BLaER1 treated with 17β-estradiol and CSF1 and Interleukin-3, amounts not matched to agents 10 nM and 100 nM (cell line): ENCODE data around the gene COPS3.
"Not testable (repeated sequence)": the region's sequence is repeated elsewhere in the genome, so short reads cannot be mapped to it uniquely, and the experiment has no call there.

Source experiments
- H3K27ac ChIP-seq, 11 experiments: shearing (Covaris generic); formaldehyde crosslinking; 2 replicates each; pipeline ENCODE4 v1.8.1; 2022
- H3K27me3 ChIP-seq, 11 experiments: shearing (Covaris generic); formaldehyde crosslinking; 2 replicates each; pipeline ENCODE4 v1.8.1; 2022
- H3K36me3 ChIP-seq, 11 experiments: shearing (Covaris generic); formaldehyde crosslinking; 2 replicates each; pipeline ENCODE4 v1.8.1; 2022
- H3K4me1 ChIP-seq, 10 experiments: shearing (Covaris generic); formaldehyde crosslinking; 2 replicates each; pipeline ENCODE4 v1.8.1; 2022
- H3K4me2 ChIP-seq, 11 experiments: shearing (Covaris generic); formaldehyde crosslinking; 2 replicates each; pipeline ENCODE4 v1.8.1; 2022
- H3K4me3 ChIP-seq, 10 experiments: shearing (Covaris generic); formaldehyde crosslinking; 2 replicates each; pipeline ENCODE4 v1.8.1; 2022
- H3K9ac ChIP-seq, 11 experiments: shearing (Covaris generic); formaldehyde crosslinking; 2 replicates each; pipeline ENCODE4 v1.8.1; 2022
- H3K9me3 ChIP-seq, 11 experiments: shearing (Covaris generic); formaldehyde crosslinking; replicated peaks in 1 of 11; 2 replicates each; pipeline ENCODE4 v1.8.1; 2022
- H4K20me1 ChIP-seq, 11 experiments: shearing (Covaris generic); formaldehyde crosslinking; 2 replicates each; pipeline ENCODE4 v1.8.1; 2022
- Cebpa-rat ChIP-seq, 11 experiments: shearing (Covaris generic); IDR thresholded peaks; 2 replicates each; pipeline ENCODE4 v1.8.1; 2022

Gene COPS3

DNA sequence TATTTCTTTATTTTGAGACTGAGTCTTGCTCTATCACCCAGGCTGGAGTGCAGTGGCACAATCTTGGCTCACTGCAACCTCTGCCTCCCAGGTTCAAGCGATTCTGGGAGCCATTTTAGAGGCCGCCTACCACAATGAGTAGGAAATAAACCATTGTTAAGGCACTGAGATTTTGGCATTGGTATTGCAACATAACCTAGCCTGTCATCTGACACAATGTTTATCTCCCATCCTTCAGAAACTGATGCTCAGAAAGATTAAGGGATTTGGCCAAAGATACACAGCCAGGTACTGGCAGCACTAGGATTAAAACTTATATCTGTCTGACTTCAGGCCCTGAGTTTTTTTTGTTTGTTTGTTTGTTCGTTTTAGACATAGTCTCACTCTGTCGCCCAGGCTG is 8.0 kb upstream of the COPS3 start:
- Histone ChIP-seq H4K20me1 (no peaks in the 10 kb centered on the region), H3K36me3 (no peaks in the 10 kb centered on the region)
- peak in 2 of 11 experiments; percentile 6 to 39; a peak in 2 of 22 replicates for TF ChIP-seq Cebpa-rat (IDR thresholded peaks at IDR 0.05)

DNA sequence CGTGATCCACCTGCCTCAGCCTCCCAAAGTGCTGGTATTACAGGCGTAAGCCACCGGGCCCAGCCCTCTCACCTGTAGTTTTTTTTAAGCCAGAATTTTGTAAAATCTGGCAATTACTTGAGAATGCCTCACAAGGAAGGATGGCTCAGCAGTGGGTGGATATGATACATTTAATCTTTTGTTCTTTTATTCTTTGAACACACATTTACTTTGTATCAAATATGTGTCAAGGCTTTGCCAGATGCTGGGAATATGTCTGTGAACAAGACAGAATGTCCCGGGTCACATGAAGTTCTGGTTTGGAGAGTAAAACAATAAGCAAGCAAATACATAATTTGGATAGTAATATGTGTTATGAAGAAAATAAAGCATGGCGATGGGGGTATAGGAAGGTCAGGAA is 4.9 kb upstream of the COPS3 start:
- H3K27me3 ChIP-seq: no peaks in the 10 kb centered on the region
- no peak overlapping the region for H3K9ac ChIP-seq
- H3K4me3 ChIP-seq: no peak overlapping the region
- no peaks in the 10 kb centered on the region for H4K20me1 ChIP-seq
- no peaks in the 10 kb centered on the region for H3K9me3 ChIP-seq
- no peaks in the 10 kb centered on the region for H3K36me3 ChIP-seq
- no peak for TF ChIP-seq Cebpa-rat (IDR thresholded peaks at IDR 0.05)
- no peak overlapping the region for H3K4me2 ChIP-seq
- H3K4me1 ChIP-seq: peaks cover 7 to 26% (median 13%) of the 10 kb centered on the region in 10 experiments
- no peak overlapping the region for H3K27ac ChIP-seq

More for the DNA sequence above, 8.0 kb upstream of the COPS3 start:
- no peak overlapping the region for H3K4me2 ChIP-seq
- H3K9me3 ChIP-seq: no peaks in the 10 kb centered on the region
- H3K9ac ChIP-seq: no peak overlapping the region
- H3K27ac ChIP-seq: no peak overlapping the region
- no peaks in the 10 kb centered on the region for H3K27me3 ChIP-seq
- H3K4me1 ChIP-seq: no peaks in the 10 kb centered on the region
- no peak overlapping the region for H3K4me3 ChIP-seq

DNA sequence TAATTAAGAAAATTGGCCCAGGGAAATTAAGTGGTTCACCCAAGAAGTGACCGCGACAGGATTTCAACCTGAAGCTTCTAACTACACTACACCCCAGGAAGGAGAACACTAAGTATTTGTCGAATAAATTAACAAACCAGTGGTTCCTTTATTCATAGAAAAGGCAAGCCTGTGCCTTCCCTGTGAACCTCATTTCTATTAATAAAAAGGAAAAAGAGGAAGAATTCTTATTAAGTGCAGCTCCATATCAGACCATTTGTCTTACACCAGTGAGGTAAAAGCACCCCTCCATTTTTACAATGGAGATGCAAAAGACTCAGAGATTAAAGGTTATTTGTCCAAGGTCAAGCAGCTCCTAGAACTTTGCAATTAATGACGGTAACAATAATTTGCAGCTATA is 1.7 kb downstream of the COPS3 start:
- Histone ChIP-seq H3K9me3 (no peaks in the 10 kb centered on the region), H3K27ac (peak overlapping the region in 8 of 11 experiments; percentile 90 to 97 (median 94); a peak in 15 of 22 replicates), H3K4me1 (peaks cover 34 to 76% (median 58%) of the 10 kb centered on the region in 10 experiments), H4K20me1 (peaks cover 55 to 62% (median 61%) of the 10 kb centered on the region in 11 experiments; a peak in 21 of 22 replicates), H3K9ac (peak overlapping the region; percentile 90 to 97 (median 95); a peak in 21 of 22 replicates), H3K4me3 (peak overlapping the region; percentile 66 to 94 (median 82); a peak in 19 of 20 replicates), H3K27me3 (no peaks in the 10 kb centered on the region), H3K4me2 (peak overlapping the region; percentile 82 to 98 (median 95)), H3K36me3 (peaks cover 10 to 53% (median 40%) of the 10 kb centered on the region in 11 experiments)
- no peak for TF ChIP-seq Cebpa-rat (IDR thresholded peaks at IDR 0.05)

DNA sequence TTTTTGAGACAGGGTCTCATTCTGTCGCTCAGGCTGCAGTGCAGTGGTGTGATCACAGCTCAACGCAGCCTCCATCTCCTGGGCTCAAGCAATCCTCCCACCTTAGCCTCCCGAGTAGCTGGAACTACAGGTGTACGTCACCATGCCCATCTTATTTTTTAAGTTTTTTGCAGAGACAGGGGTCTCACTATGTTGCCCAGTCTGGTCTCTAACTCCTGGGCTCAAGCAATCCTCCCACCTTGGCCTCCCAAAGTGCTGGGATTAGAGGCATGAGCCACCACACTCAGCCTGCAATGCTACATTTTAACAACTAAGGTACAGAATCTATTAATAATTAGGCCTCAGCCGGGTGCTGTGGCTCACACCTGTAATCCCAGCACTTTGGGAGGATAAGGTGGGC is 3.6 kb downstream of the COPS3 start:
- peak overlapping the region in 5 of 11 experiments; percentile 30 to 98 (median 96); a peak in 8 of 22 replicates for H3K4me2 ChIP-seq

DNA sequence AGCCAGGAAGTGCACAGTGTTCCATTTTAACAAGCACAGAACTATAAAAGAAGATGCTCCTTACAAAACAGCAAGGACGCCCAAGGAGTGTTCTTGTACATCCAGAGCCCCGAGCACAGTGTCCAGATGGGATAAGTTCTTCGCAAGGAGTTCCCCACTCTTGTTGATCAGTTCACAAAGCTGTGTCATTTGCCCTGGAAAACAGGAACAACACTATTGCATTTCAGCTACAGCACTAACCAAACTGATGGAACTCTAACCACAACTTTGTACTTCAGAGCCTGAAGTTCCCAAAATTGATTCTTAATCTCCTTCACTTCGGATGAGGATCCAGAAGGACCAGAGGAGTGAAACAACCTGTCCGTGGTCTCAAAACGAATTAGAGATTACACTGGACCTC is 5.1 kb downstream of the COPS3 start:
- Histone ChIP-seq H3K9ac (peak overlapping the region in 2 of 11 experiments; percentile 7 to 29; a peak in 1 of 22 replicates), H3K9me3 (no peaks in the 10 kb centered on the region), H3K4me1 (peaks cover 25 to 52% (median 45%) of the 10 kb centered on the region in 10 experiments), H4K20me1 (peaks cover 59 to 96% (median 94%) of the 10 kb centered on the region in 11 experiments; a peak in 21 of 22 replicates), H3K36me3 (peaks cover 42 to 86% (median 73%) of the 10 kb centered on the region in 11 experiments), H3K27ac (peak overlapping the region in 3 of 11 experiments; percentile 7 to 28 (median 9); a peak in 3 of 22 replicates), H3K4me3 (no peak overlapping the region), H3K4me2 (peak overlapping the region in 6 of 11 experiments; percentile 8 to 98 (median 40); a peak in 11 of 22 replicates), H3K27me3 (no peaks in the 10 kb centered on the region)
- no peak for TF ChIP-seq Cebpa-rat (IDR thresholded peaks at IDR 0.05)

More for the DNA sequence above, 3.6 kb downstream of the COPS3 start:
- Histone ChIP-seq H3K36me3 (peaks cover 29 to 72% (median 59%) of the 10 kb centered on the region in 11 experiments), H3K4me1 (peaks cover 34 to 63% (median 52%) of the 10 kb centered on the region in 10 experiments), H3K9ac (peak overlapping the region in 1 of 11 experiments; percentile 28; a peak in 2 of 22 replicates), H4K20me1 (peaks cover 59 to 81% (median 79%) of the 10 kb centered on the region in 11 experiments; a peak in 21 of 22 replicates)
- not testable (repeated sequence) for H3K27me3 ChIP-seq, H3K9me3 ChIP-seq, H3K4me3 ChIP-seq, H3K27ac ChIP-seq

DNA sequence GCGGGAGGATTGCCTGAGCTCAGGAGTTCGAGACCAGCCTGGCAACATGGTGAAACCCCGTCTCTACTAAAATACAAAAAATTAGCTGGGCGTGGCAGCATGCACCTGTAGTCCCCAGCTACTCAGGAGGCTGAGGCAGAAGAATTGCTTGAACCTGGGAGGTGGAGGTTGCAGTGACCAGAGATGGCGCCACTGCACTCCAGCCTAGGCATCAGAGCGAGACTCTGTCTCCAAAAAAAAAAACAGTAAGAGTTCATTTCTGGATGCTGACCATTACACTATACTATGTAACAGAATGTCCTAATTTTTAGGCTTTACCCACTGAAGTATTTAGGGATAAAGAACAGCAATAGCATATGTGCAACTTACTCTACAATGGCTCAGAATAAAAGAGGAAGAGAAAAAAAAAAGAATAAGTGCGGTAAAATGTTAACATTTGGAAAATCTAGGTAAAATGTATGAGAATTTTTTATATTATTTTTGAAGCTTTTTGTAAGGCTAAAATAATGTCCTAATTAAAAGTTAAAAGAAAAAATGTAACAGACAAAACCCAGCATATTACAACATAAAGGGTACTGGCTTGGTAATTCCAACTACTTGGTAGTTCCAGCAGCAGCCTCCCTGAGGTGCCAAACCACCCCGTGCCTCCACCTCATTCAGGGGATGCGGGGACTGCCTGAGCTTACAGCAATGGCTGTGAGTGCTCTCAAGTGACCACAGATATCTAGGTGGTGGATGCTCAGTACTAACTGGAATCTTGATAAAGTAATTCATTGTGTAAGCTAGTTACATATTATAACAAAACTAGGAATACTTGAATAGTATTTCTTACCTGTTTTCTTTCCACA is 10.9 kb downstream of the COPS3 start:
- H3K36me3 ChIP-seq: peaks cover 97 to 100% (median 99%) of the 10 kb centered on the region in 11 experiments

DNA sequence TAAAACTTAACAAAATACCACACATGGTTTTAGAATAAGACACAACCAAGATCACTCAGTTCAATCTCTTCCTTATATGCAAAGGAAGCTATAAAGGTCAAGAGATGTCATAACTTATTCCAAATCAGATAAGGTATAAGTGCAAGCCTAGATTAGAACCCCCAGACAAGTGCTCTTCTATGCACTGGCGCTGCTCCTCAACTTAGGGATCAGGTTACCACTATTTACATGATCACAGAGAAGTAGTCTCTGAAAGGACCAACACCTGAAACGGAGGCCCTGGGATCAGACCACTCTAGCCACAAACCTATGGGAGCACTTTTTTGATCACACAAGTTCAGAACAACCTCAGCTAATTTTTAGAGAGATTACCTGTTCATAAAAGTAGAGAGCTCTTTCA is 16.6 kb downstream of the COPS3 start:
- Histone ChIP-seq H3K27me3 (no peaks in the 10 kb centered on the region), H3K4me1 (no peaks in the 10 kb centered on the region), H3K27ac (no peak overlapping the region), H3K9me3 (no peaks in the 10 kb centered on the region), H4K20me1 (peaks cover 0 to 28% (median 10%) of the 10 kb centered on the region in 11 experiments; a peak in 14 of 22 replicates), H3K9ac (no peak overlapping the region), H3K36me3 (peaks cover 88 to 100% (median 99%) of the 10 kb centered on the region in 11 experiments), H3K4me2 (no peak overlapping the region), H3K4me3 (no peak overlapping the region)
- no peak for TF ChIP-seq Cebpa-rat (IDR thresholded peaks at IDR 0.05)

More for the DNA sequence above, 10.9 kb downstream of the COPS3 start:
- no peak overlapping the region for H3K4me2 ChIP-seq
- no peaks in the 10 kb centered on the region for H3K27me3 ChIP-seq
- H3K9me3 ChIP-seq: no peaks in the 10 kb centered on the region
- peaks cover 0 to 2% (median 0%) of the 10 kb centered on the region in 10 experiments; a peak in 2 of 20 replicates for H3K4me1 ChIP-seq
- TF ChIP-seq Cebpa-rat (IDR thresholded peaks at IDR 0.05): no peak
- no peak overlapping the region for H3K27ac ChIP-seq
- H4K20me1 ChIP-seq: peaks cover 8 to 73% (median 57%) of the 10 kb centered on the region in 11 experiments; a peak in 21 of 22 replicates
- no peak overlapping the region for H3K9ac ChIP-seq
- no peak overlapping the region for H3K4me3 ChIP-seq

DNA sequence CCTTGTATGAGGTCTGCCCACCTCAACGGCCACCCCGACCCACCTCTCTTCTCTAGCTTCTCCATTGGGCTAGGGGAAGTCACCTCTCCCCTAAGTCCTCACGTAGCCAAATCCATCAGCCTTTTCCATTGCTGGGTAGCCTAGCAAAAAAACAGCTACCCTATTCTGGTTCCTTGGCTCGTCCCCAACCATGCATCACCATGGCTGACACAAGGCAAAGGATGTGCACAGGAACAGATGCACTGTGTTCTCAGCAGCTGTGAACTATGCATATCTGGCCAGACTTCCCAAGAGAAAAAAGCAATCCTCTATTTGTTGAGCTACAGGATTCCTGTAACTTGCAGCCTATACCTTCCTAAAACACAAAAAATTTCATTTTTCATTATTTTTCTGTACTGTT is 22.0 kb downstream of the COPS3 start:
- Histone ChIP-seq H3K9ac (no peak overlapping the region), H3K4me2 (no peak overlapping the region), H3K36me3 (peaks cover 88 to 100% (median 99%) of the 10 kb centered on the region in 11 experiments), H4K20me1 (peaks cover 0 to 40% (median 5%) of the 10 kb centered on the region in 11 experiments; a peak in 8 of 22 replicates), H3K4me1 (no peaks in the 10 kb centered on the region), H3K9me3 (no peaks in the 10 kb centered on the region), H3K27me3 (no peaks in the 10 kb centered on the region), H3K27ac (no peak overlapping the region), H3K4me3 (no peak overlapping the region)
- no peak for TF ChIP-seq Cebpa-rat (IDR thresholded peaks at IDR 0.05)

DNA sequence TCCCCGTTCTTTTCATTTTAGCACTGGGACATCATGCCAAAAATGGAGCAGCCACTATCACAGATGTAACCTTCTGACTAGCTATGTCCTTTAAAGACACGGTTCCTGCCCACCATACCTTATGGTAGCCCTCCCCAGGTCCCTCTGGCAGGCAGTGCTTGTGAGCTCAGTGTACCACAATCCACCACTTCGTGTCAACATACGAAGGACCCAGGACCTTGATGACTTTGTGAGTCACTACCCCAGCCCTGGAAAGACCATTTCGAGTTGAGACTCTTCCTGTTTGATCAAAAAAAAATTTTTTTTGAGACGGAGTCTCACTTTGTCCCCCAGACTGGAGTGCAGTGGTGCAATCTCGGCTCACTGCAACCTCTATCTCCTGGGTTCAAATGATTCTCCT is 23.0 kb downstream of the COPS3 start:
- no peak for TF ChIP-seq Cebpa-rat (IDR thresholded peaks at IDR 0.05)
- no peak overlapping the region for H3K4me3 ChIP-seq
- no peaks in the 10 kb centered on the region for H3K27me3 ChIP-seq
- no peaks in the 10 kb centered on the region for H3K4me1 ChIP-seq
- no peak overlapping the region for H3K9ac ChIP-seq
- H3K27ac ChIP-seq: no peak overlapping the region
- H3K9me3 ChIP-seq: no peaks in the 10 kb centered on the region
- H3K36me3 ChIP-seq: peaks cover 93 to 100% (median 99%) of the 10 kb centered on the region in 11 experiments
- H4K20me1 ChIP-seq: peaks cover 0 to 47% (median 5%) of the 10 kb centered on the region in 11 experiments; a peak in 8 of 22 replicates
- H3K4me2 ChIP-seq: no peak overlapping the region
